ENCODE results near the gene RASA4B.

GRCh38 chr7:102464577-102465280, 52.8 kb downstream of the RASA4B start, which contains the start of the genes ALKBH4 and LRWD1:
- TF ChIP-seq, protein P1, sequence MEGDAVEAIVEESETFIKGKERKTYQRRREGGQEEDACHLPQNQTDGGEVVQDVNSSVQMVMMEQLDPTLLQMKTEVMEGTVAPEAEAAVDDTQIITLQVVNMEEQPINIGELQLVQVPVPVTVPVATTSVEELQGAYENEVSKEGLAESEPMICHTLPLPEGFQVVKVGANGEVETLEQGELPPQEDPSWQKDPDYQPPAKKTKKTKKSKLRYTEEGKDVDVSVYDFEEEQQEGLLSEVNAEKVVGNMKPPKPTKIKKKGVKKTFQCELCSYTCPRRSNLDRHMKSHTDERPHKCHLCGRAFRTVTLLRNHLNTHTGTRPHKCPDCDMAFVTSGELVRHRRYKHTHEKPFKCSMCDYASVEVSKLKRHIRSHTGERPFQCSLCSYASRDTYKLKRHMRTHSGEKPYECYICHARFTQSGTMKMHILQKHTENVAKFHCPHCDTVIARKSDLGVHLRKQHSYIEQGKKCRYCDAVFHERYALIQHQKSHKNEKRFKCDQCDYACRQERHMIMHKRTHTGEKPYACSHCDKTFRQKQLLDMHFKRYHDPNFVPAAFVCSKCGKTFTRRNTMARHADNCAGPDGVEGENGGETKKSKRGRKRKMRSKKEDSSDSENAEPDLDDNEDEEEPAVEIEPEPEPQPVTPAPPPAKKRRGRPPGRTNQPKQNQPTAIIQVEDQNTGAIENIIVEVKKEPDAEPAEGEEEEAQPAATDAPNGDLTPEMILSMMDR (IDR thresholded peaks at IDR 0.05): no peak
- peak; percentile 68 to 91 (median 80) for TF ChIP-seq POLR2AphosphoS5 (IDR thresholded peaks at IDR 0.05)
- no peak for TF ChIP-seq POLR2A (IDR thresholded peaks at IDR 0.05)

Data from stomach (tissue), 4 donors.